H9 (cell line): ENCODE data around the gene NT5DC4. TPM values are rescaled to one million over a fixed set of nuclear protein-coding genes. Genes with fewer than 3 reads are reported as not detected.

Source experiments
- DNase-seq: peaks from one replicate; pipeline ENCODE4 v3.0.0-alpha.2; 2017
- H2AFZ ChIP-seq: one replicate; pipeline ENCODE4 v1.6.1; 2013; ENCODE audit warnings: mild to moderate bottlenecking, low read length, control low read depth, moderate library complexity
- H2AK5ac ChIP-seq: 2 replicates; pipeline ENCODE4 v1.6.1; 2013; ENCODE audit warnings: low read length, control low read depth, mixed read lengths; ENCODE audit not compliant: insufficient read length
- H2BK120ac ChIP-seq: one replicate; pipeline ENCODE4 v1.6.1; 2013; ENCODE audit warnings: low read depth, mild to moderate bottlenecking, low read length, control low read depth, inconsistent platforms; ENCODE audit not compliant: poor library complexity, severe bottlenecking
- H2BK12ac ChIP-seq: 2 replicates; pipeline ENCODE4 v1.6.1; 2013; ENCODE audit warnings: low read length, control low read depth, mixed read lengths, low read depth; ENCODE audit not compliant: insufficient read length
- H2BK15ac ChIP-seq: 2 replicates; pipeline ENCODE4 v1.6.1; 2013; ENCODE audit warnings: low read depth, low read length, control low read depth
- H2BK20ac ChIP-seq: one replicate; pipeline ENCODE4 v1.6.1; 2013; ENCODE audit warnings: low read depth, mild to moderate bottlenecking, low read length, control low read depth, inconsistent platforms; ENCODE audit not compliant: poor library complexity, severe bottlenecking
- H2BK5ac ChIP-seq: 2 replicates; pipeline ENCODE4 v1.6.1; 2013; ENCODE audit warnings: low read length, control low read depth, mixed read lengths; ENCODE audit not compliant: insufficient read length
- H3K14ac ChIP-seq: 2 replicates; pipeline ENCODE4 v1.6.1; 2013; ENCODE audit warnings: low read length, control low read depth; ENCODE audit not compliant: insufficient read depth
- H3K18ac ChIP-seq: 2 replicates; pipeline ENCODE4 v1.6.1; 2013; ENCODE audit warnings: low read depth, mild to moderate bottlenecking, mixed read lengths, low read length, control low read depth; ENCODE audit not compliant: insufficient read length
- H3K23ac ChIP-seq: 2 replicates; pipeline ENCODE4 v1.6.1; 2013; ENCODE audit warnings: low read length, control low read depth, mixed read lengths, low read depth; ENCODE audit not compliant: insufficient read length
- H3K23me2 ChIP-seq: 2 replicates; pipeline ENCODE4 v1.6.1; 2013; ENCODE audit warnings: low read depth, mild to moderate bottlenecking, mixed read lengths, low read length, control low read depth; ENCODE audit not compliant: insufficient read length, poor library complexity, severe bottlenecking
- H3K27ac ChIP-seq: 2 replicates; pipeline ENCODE4 v1.5.1; 2013; ENCODE audit warnings: low read length, control low read depth, mixed read lengths, low read depth; ENCODE audit not compliant: insufficient read length
- H3K27me3 ChIP-seq: 2 replicates; pipeline ENCODE4 v1.6.1; 2013; ENCODE audit warnings: low read length, control low read depth, inconsistent platforms; ENCODE audit not compliant: insufficient read depth
- H3K4ac ChIP-seq: 2 replicates; pipeline ENCODE4 v1.6.1; 2013; ENCODE audit warnings: low read depth, mild to moderate bottlenecking, control low read depth, inconsistent platforms, low read length, moderate library complexity
- H3K4me1 ChIP-seq: 2 replicates; pipeline ENCODE4 v1.6.1; 2013; ENCODE audit warnings: low read length, control low read depth, inconsistent platforms; ENCODE audit not compliant: insufficient read depth
- H3K4me2 ChIP-seq: 2 replicates; pipeline ENCODE4 v1.6.1; 2013; ENCODE audit warnings: low read length, control low read depth, mixed read lengths; ENCODE audit not compliant: insufficient read length, insufficient read depth
- H3K56ac ChIP-seq: 2 replicates; pipeline ENCODE4 v1.6.1; 2013; ENCODE audit warnings: low read depth, mild to moderate bottlenecking, mixed read lengths, low read length, control low read depth; ENCODE audit not compliant: insufficient read length
- H3K79me1 ChIP-seq: 2 replicates; pipeline ENCODE4 v1.6.1; 2013; ENCODE audit warnings: low read depth, mild to moderate bottlenecking, moderate library complexity, low read length, control low read depth, inconsistent platforms; ENCODE audit not compliant: insufficient read depth, poor library complexity, severe bottlenecking
- H3K79me2 ChIP-seq: 2 replicates; pipeline ENCODE4 v1.6.1; 2013; ENCODE audit warnings: low read length, control low read depth, inconsistent platforms; ENCODE audit not compliant: insufficient read depth
- H3K9ac ChIP-seq: 2 replicates; pipeline ENCODE4 v1.6.1; 2013; ENCODE audit warnings: low read length, control low read depth, mixed read lengths; ENCODE audit not compliant: insufficient read length; ENCODE audit errors: extremely low read depth
- H3K9me3 ChIP-seq: one replicate; pipeline ENCODE4 v1.6.1; 2013; ENCODE audit warnings: low read depth, low read length, inconsistent platforms; ENCODE audit not compliant: control insufficient read depth
- H3T11ph ChIP-seq: one replicate; pipeline ENCODE4 v1.6.1; 2013; ENCODE audit warnings: mild to moderate bottlenecking, low read length, control low read depth, inconsistent platforms
- H4K20me1 ChIP-seq: one replicate; pipeline ENCODE4 v1.6.1; 2013; ENCODE audit not compliant: control insufficient read depth, insufficient read length, insufficient read depth
- H4K5ac ChIP-seq: 2 replicates; pipeline ENCODE4 v1.6.1; 2013; ENCODE audit warnings: low read depth, mild to moderate bottlenecking, mixed read lengths, low read length, control low read depth; ENCODE audit not compliant: insufficient read length
- H4K8ac ChIP-seq: replicated peaks from 2 replicates; pipeline ENCODE4 v1.6.1; 2013; ENCODE audit warnings: low read length, control low read depth, mixed read lengths, low read depth; ENCODE audit not compliant: insufficient read length
- H4K91ac ChIP-seq: 2 replicates; pipeline ENCODE4 v1.6.1; 2013; ENCODE audit warnings: low read depth, mild to moderate bottlenecking, moderate library complexity, mixed read lengths, low read length, control low read depth; ENCODE audit not compliant: insufficient read length
- H3K27ac Mint-ChIP-seq, 3 experiments: 2 replicates in 2 of 3; 3 replicates in 1 of 3; pipeline ENCODE4 v1.8.0; 2020 to 2021; ENCODE audit warnings: mixed read lengths in 3 of 3, mild to moderate bottlenecking in 1 of 3, moderate library complexity in 1 of 3
- H3K27me3 Mint-ChIP-seq: 2 replicates; pipeline ENCODE4 v1.8.0; 2021; ENCODE audit warnings: low read depth, mild to moderate bottlenecking, moderate library complexity, mixed read lengths
- H3K36me3 Mint-ChIP-seq, 3 experiments: 2 replicates in 2 of 3; 3 replicates in 1 of 3; pipeline ENCODE4 v1.8.0; 2020 to 2021; ENCODE audit warnings: low read depth in 3 of 3, mixed read lengths in 3 of 3; ENCODE audit not compliant: insufficient read depth in 1 of 3
- H3K4me1 Mint-ChIP-seq, 2 experiments: 2 replicates each; pipeline ENCODE4 v1.8.0; 2020; ENCODE audit warnings: mixed read lengths in 2 of 2
- H3K4me3 Mint-ChIP-seq, 2 experiments: 2 replicates in 1 of 2; 3 replicates in 1 of 2; pipeline ENCODE4 v1.8.0; 2020 to 2021; ENCODE audit warnings: mild to moderate bottlenecking in 2 of 2, mixed read lengths in 2 of 2, moderate library complexity in 1 of 2
- H3K9me3 Mint-ChIP-seq, 2 experiments: 2 replicates in 1 of 2; 3 replicates in 1 of 2; pipeline ENCODE4 v1.8.0; 2020; ENCODE audit warnings: mild to moderate bottlenecking in 2 of 2, mixed read lengths in 2 of 2, moderate library complexity in 1 of 2
- WGBS: extraction: QIAGEN DNeasy Blood & Tissue Kit; methylation state at CpG from one replicate; pipeline ENCODE4 v1.1.7; 2013; ENCODE audit warnings: missing lambda C conversion rate, low lambda C conversion rate, mixed read lengths; ENCODE audit not compliant: insufficient read length; ENCODE audit errors: extremely low coverage; 5-methylcytosine and 5-hydroxymethylcytosine counted together
- total RNA-seq: library from RNA; stranded (reverse); gene quantifications from 2 replicates; pipeline ENCODE4 v1.2.1, GENCODE V29; 2021
- TF ChIP-seq, protein P1 (sequence below): fragments of 200-600 bp; sonication (generic); conservative IDR thresholded peaks from 3 replicates; pipeline ENCODE4 v1.8.0; 2021; ENCODE audit warnings: antibody characterized with exemption, mild to moderate bottlenecking

NT5DC4 gene
- total RNA-seq, 1 experiment from 2014 or later: not detected

DNA sequence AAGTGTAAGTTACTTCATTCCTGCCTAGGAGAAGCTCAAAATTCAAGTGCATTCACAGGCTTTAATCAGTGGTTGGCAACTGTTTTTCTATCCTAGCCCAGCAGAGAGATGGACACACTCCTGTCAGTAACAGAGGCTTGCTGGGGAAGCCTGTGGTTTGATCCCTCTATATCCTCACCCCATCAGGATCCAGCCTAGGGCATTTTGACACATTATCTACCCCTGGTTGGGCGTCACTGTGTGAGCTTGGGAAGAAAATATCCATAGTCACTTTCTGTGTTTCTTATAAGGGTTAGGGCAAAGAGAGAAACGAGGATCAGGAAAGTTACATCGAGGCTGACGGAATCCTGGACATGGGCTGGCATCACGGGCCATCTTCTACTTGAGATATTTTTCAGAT is 10.0 kb downstream of the NT5DC4 start:
- no peak overlapping the region for H2AFZ ChIP-seq
- H4K20me1 ChIP-seq: no peaks in the 10 kb centered on the region
- no peaks in the 10 kb centered on the region for H3K79me1 ChIP-seq
- no peaks in the 10 kb centered on the region for H3K9me3 ChIP-seq
- no peaks in the 10 kb centered on the region for H3K79me2 ChIP-seq
- H3K14ac ChIP-seq: no peak overlapping the region
- TF ChIP-seq, protein P1, sequence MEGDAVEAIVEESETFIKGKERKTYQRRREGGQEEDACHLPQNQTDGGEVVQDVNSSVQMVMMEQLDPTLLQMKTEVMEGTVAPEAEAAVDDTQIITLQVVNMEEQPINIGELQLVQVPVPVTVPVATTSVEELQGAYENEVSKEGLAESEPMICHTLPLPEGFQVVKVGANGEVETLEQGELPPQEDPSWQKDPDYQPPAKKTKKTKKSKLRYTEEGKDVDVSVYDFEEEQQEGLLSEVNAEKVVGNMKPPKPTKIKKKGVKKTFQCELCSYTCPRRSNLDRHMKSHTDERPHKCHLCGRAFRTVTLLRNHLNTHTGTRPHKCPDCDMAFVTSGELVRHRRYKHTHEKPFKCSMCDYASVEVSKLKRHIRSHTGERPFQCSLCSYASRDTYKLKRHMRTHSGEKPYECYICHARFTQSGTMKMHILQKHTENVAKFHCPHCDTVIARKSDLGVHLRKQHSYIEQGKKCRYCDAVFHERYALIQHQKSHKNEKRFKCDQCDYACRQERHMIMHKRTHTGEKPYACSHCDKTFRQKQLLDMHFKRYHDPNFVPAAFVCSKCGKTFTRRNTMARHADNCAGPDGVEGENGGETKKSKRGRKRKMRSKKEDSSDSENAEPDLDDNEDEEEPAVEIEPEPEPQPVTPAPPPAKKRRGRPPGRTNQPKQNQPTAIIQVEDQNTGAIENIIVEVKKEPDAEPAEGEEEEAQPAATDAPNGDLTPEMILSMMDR: no peak
- no peaks in the 10 kb centered on the region for H3K27me3 Mint-ChIP-seq
- no peak overlapping the region for H4K5ac ChIP-seq
- no peak overlapping the region for H3K4me2 ChIP-seq
- H2BK120ac ChIP-seq: no peak overlapping the region
- no peak for DNase-seq
- no CpG with 5 or more reads among the region's 5 CpGs for WGBS
- H3K56ac ChIP-seq: no peak overlapping the region
- H2BK20ac ChIP-seq: no peak overlapping the region
- no peaks in the 10 kb centered on the region for H3K23me2 ChIP-seq
- H3K27me3 ChIP-seq: no peaks in the 10 kb centered on the region
- no peaks in the 10 kb centered on the region for H3K9me3 Mint-ChIP-seq
- no peak overlapping the region for H3T11ph ChIP-seq
- no peaks in the 10 kb centered on the region for H3K4me1 ChIP-seq
- no peak overlapping the region for H3K27ac ChIP-seq
- H2BK15ac ChIP-seq: no peak overlapping the region
- H3K4me3 Mint-ChIP-seq: no peak overlapping the region
- no peak overlapping the region for H3K4ac ChIP-seq
- H4K8ac ChIP-seq: no peak overlapping the region
- no peak overlapping the region for H3K23ac ChIP-seq
- H3K9ac ChIP-seq: no peak overlapping the region
- no peak overlapping the region for H4K91ac ChIP-seq
- H3K36me3 Mint-ChIP-seq: no peaks in the 10 kb centered on the region
- H2AK5ac ChIP-seq: no peak overlapping the region
- peaks cover 6 to 10% of the 10 kb centered on the region in 2 experiments; a peak in 2 of 4 replicates for H3K4me1 Mint-ChIP-seq
- H2BK5ac ChIP-seq: no peak overlapping the region
- no peak overlapping the region for H2BK12ac ChIP-seq
- H3K18ac ChIP-seq: no peak overlapping the region
- H3K27ac Mint-ChIP-seq: peak overlapping the region in 1 of 3 experiments; percentile 73; a peak in 1 of 7 replicates
